AG09319 (cell line): ENCODE results near the gene PKD1L1.
"Not testable (repeated sequence)": the region's sequence is repeated elsewhere in the genome, so short reads cannot be mapped to it uniquely, and the experiment has no call there.

Experiments used
- DNase-seq: peaks from one replicate; pipeline ENCODE4 v3.0.0-alpha.2; 2010; ENCODE audit warnings: low read depth; ENCODE audit errors: extremely low read depth
- TF ChIP-seq, protein P1 (sequence below): IDR thresholded peaks from 2 replicates; pipeline ENCODE4 v1.5.1; 2011; ENCODE audit warnings: low read depth, mild to moderate bottlenecking, inconsistent platforms, low read length, moderate library complexity

The PKD1L1 gene

GRCh38 chr7:47924266-47924665, 24.0 kb downstream of the PKD1L1 start:
- DNase-seq, result no peak
- TF ChIP-seq, protein P1, sequence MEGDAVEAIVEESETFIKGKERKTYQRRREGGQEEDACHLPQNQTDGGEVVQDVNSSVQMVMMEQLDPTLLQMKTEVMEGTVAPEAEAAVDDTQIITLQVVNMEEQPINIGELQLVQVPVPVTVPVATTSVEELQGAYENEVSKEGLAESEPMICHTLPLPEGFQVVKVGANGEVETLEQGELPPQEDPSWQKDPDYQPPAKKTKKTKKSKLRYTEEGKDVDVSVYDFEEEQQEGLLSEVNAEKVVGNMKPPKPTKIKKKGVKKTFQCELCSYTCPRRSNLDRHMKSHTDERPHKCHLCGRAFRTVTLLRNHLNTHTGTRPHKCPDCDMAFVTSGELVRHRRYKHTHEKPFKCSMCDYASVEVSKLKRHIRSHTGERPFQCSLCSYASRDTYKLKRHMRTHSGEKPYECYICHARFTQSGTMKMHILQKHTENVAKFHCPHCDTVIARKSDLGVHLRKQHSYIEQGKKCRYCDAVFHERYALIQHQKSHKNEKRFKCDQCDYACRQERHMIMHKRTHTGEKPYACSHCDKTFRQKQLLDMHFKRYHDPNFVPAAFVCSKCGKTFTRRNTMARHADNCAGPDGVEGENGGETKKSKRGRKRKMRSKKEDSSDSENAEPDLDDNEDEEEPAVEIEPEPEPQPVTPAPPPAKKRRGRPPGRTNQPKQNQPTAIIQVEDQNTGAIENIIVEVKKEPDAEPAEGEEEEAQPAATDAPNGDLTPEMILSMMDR, result no peak

- not testable (repeated sequence) for DNase-seq
Measured at GRCh38 chr7:47923081-47923875, 25.0 kb downstream of the PKD1L1 start.

DNA sequence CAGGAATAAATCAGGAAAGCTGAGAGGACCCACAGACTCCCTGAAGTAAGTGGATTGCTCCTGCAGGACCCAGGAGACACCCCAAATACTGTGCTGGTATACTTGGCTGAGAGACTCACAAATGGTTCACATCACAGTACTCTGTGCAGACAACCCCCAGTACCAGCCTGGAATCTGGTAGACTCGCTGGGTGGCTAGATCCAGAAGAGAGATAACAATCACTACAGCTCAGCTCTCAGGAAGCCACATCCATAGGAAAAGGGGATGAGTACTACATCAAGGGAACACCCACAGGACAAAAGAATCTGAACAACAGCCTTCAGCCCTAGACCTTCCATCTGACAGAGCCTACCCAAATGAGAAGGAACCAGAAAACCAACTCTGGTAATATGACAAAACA, 31.8 kb downstream of the PKD1L1 start:
- DNase-seq, result not testable (repeated sequence)

DNA sequence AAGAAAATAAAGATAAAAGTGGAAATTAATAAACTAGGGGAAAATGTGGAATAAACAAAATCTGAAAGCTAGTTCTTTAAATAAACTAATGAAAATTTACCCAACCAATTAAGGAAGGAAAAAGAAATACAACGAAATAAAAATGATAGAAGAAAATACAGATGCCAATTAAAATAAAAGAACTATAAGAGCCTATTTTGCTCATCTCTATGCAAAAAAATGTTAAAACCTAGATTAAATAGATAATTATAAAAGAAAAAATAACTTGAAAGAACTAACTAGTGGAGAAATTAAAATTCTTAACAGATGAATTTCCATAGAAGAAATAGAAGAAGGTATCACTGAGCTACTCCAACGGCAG, 32.7 kb downstream of the PKD1L1 start:
- TF ChIP-seq, protein P1, result no peak

DNA sequence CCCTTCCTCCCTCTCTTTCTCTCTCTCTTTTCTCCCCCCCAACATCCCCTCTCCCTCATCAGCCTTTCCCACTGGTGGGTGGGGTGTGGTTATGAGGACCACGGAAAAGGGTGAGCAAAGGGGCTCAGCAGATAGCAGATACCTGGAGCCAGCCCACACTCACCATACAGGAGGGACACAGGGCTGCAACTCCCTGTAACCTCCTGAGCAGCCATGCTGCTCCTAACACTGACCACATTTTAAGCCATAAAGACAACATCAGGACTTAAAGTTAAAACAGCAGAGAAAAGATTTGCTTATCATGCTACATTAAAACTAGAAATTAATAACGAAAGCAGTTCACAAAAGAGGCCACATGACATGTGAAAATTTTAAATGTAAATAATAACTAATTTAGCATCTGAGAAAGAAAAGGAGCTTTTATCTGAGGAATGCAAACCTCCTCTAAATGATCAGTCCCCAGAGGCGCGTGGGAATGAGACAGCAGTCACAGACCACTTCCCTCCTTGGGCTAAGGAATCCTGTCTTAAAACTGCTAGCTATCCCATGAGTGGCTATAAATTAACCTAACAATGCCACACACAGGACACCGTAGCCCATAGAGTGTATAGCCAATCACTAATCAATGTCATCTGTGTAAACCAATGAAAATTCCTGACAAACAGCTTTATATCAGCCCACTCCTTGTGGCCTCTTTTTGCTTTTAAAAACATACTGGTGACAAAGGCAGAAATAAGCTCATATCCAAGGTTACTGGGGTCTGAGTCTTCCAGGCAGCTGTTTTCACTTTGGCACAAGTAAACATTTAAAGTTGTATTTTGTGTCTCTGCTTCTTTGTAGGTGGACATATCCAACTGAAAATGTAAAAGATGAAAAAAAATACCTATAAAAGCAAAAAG, 33.3 kb downstream of the PKD1L1 start:
- DNase-seq, result no peak
- TF ChIP-seq, protein P1, result no peak

More for the DNA sequence above, 32.7 kb downstream of the PKD1L1 start:
- DNase-seq, result no peak

- TF ChIP-seq, protein P1, result no peak
- no peak for DNase-seq
Measured at GRCh38 chr7:47912332-47912731, 35.9 kb downstream of the PKD1L1 start.

- no peak for DNase-seq
- TF ChIP-seq, protein P1, result no peak
Measured at GRCh38 chr7:47908720-47909119, 39.5 kb downstream of the PKD1L1 start.

DNA sequence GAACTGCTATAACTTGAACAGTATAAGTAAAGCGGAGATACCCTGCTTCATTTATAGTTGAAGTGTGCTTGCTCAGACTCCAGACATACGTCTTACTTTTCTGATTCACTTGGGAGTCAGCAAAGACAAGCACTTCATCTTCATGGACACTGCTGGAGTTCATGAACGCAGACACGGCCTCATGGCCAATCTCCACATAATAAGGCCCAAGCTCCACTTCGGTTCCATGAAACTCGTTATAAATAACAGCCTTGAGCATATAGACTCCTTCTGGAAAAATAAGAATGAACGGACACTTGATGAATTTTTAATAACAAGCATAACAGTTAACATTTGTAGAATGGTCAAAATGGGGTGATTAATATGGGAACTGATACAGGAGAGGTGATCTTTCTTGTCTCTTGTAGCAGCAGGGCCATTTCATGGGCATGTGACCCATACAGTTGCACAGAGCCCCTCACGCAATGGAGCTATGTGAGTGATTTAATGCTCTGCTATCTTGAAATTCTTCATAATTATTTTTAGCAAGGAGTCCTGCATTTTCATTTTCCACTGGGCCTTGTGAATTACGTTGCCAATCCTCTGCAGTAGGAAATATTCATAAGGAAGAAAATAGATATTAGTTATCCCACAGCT, 40.2 kb downstream of the PKD1L1 start:
- no peak for DNase-seq
- TF ChIP-seq, protein P1, result no peak
